ENCODE measurements around the gene LRRC4C.
A peak's percentile ranks its signal among the peaks of the same experiment; 100 is the strongest.

- TF ChIP-seq JUND (IDR thresholded peaks at IDR 0.05) (no peak), TAF1 (IDR thresholded peaks at IDR 0.05; ENCODE audit: borderline replicate concordance, low read depth, low read length) (no peak), MXI1 (IDR thresholded peaks at IDR 0.05; ENCODE audit: low read depth, low read length) (no peak), ELF1 (IDR thresholded peaks at IDR 0.05) (no peak), USF2 (IDR thresholded peaks at IDR 0.05; ENCODE audit: borderline replicate concordance, low read depth, low read length) (no peak), POLR2AphosphoS5 (IDR thresholded peaks at IDR 0.05; ENCODE audit: low read depth, low read length) (no peak), PBX3 (IDR thresholded peaks at IDR 0.05) (no peak), EP300 (IDR thresholded peaks at IDR 0.05; ENCODE audit: borderline replicate concordance in 1 of 2, low read depth in 1 of 2, low read length in 1 of 2) (no peak), RFX5 (IDR thresholded peaks at IDR 0.05; ENCODE audit: low read length) (no peak), SIN3A (IDR thresholded peaks at IDR 0.05; ENCODE audit: borderline replicate concordance, low read depth, low read length) (no peak), RAD21 (IDR thresholded peaks at IDR 0.05; ENCODE audit: low read length) (0 out of 2 replicates have a peak, but pooled peaks have one; percentile 10)
- TF ChIP-seq, protein P1, sequence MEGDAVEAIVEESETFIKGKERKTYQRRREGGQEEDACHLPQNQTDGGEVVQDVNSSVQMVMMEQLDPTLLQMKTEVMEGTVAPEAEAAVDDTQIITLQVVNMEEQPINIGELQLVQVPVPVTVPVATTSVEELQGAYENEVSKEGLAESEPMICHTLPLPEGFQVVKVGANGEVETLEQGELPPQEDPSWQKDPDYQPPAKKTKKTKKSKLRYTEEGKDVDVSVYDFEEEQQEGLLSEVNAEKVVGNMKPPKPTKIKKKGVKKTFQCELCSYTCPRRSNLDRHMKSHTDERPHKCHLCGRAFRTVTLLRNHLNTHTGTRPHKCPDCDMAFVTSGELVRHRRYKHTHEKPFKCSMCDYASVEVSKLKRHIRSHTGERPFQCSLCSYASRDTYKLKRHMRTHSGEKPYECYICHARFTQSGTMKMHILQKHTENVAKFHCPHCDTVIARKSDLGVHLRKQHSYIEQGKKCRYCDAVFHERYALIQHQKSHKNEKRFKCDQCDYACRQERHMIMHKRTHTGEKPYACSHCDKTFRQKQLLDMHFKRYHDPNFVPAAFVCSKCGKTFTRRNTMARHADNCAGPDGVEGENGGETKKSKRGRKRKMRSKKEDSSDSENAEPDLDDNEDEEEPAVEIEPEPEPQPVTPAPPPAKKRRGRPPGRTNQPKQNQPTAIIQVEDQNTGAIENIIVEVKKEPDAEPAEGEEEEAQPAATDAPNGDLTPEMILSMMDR (IDR thresholded peaks at IDR 0.05) = peak; percentile 7; the same call in 1 of the 2 replicates
- TF ChIP-seq, protein P2, sequence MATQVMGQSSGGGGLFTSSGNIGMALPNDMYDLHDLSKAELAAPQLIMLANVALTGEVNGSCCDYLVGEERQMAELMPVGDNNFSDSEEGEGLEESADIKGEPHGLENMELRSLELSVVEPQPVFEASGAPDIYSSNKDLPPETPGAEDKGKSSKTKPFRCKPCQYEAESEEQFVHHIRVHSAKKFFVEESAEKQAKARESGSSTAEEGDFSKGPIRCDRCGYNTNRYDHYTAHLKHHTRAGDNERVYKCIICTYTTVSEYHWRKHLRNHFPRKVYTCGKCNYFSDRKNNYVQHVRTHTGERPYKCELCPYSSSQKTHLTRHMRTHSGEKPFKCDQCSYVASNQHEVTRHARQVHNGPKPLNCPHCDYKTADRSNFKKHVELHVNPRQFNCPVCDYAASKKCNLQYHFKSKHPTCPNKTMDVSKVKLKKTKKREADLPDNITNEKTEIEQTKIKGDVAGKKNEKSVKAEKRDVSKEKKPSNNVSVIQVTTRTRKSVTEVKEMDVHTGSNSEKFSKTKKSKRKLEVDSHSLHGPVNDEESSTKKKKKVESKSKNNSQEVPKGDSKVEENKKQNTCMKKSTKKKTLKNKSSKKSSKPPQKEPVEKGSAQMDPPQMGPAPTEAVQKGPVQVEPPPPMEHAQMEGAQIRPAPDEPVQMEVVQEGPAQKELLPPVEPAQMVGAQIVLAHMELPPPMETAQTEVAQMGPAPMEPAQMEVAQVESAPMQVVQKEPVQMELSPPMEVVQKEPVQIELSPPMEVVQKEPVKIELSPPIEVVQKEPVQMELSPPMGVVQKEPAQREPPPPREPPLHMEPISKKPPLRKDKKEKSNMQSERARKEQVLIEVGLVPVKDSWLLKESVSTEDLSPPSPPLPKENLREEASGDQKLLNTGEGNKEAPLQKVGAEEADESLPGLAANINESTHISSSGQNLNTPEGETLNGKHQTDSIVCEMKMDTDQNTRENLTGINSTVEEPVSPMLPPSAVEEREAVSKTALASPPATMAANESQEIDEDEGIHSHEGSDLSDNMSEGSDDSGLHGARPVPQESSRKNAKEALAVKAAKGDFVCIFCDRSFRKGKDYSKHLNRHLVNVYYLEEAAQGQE (IDR thresholded peaks at IDR 0.05; ENCODE audit: low read depth, low read length) = no peak
- TF ChIP-seq, protein P3, sequence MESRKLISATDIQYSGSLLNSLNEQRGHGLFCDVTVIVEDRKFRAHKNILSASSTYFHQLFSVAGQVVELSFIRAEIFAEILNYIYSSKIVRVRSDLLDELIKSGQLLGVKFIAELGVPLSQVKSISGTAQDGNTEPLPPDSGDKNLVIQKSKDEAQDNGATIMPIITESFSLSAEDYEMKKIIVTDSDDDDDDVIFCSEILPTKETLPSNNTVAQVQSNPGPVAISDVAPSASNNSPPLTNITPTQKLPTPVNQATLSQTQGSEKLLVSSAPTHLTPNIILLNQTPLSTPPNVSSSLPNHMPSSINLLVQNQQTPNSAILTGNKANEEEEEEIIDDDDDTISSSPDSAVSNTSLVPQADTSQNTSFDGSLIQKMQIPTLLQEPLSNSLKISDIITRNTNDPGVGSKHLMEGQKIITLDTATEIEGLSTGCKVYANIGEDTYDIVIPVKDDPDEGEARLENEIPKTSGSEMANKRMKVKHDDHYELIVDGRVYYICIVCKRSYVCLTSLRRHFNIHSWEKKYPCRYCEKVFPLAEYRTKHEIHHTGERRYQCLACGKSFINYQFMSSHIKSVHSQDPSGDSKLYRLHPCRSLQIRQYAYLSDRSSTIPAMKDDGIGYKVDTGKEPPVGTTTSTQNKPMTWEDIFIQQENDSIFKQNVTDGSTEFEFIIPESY (IDR thresholded peaks at IDR 0.05; ENCODE audit: borderline replicate concordance, low read depth) = no peak
Observed at GRCh38 chr11:41245704-41246398, 213.6 kb downstream of the LRRC4C start.

Data from SK-N-SH (cell line).